DMS 273 (cell line): ENCODE measurements around the gene NKRF.

Experiments used
- DNase-seq: peaks from one replicate; lab custom pipeline; 2025; ENCODE audit not compliant: unreplicated experiment; lab: John Stamatoyannopoulos, UW

The NKRF gene

DNA sequence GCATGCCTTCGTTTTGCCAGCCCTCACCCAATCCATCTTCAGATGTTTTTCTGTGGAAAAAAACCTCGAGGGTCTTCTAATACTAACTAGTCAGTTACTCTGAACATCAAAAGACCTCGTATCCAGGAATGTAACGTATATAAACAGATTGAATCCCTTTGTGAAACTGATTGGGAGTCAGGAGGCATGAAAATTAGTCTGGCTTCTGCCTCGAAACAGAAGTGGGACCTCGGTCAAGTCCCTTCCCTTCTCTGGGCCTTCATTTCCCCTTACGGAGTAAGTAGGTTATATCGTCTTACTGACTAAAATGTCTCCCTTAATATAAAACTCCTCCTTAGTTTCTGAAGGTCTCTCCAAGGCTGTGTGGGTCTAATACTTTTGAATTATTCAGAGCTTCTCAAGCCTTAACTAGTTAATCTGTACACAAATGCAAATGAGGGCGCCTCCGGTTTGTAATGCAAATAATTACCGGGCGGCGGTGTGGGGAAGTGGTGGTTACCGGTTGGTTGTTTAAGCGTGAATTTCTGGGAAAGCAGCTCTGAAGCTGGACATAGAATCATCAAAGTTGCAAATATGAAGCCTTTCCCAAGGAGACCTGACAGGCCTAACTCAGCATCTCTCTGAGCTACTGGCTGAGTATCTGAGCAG lies 11.4 kb upstream of the NKRF start:
- DNase-seq: peak; percentile 56

DNA sequence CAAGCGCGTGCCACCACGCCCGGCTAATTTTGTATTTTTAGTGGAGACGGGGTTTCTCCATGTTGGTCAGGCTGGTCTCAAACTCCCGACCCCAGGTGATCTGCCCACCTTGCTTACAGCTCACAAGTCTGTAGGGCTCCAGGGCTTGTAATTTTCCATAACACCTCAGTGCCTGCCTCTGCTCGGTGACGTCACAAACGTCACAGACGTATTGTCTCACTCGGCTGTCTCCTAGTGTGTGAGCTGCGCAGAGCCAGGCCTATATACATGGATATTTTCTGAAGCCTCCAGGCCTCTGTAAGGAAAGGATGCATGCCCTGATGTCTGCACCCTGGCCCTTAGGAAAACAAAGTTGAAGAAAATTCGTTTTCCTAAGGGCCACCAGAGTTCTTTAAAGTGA lies 8.6 kb upstream of the NKRF start:
- no peak for DNase-seq

DNA sequence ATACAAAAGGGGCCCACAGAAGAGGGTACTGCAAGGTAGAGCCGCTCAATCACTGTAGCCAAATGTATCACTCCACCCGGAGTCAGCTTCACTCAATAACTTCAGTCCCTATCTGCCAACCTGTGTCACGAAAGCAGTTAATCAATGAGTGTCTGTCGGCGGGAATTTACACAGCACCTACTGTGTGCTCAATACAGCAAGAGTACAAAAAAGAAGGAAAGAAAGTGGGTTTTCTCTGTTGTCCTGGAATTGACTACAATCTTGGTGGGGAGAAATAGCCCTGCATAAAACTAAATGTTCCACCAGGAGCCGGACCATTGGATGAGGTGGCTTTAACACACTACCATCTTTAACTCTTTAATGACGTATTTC lies 780 bp upstream of the NKRF start:
- DNase-seq: no peak

DNA sequence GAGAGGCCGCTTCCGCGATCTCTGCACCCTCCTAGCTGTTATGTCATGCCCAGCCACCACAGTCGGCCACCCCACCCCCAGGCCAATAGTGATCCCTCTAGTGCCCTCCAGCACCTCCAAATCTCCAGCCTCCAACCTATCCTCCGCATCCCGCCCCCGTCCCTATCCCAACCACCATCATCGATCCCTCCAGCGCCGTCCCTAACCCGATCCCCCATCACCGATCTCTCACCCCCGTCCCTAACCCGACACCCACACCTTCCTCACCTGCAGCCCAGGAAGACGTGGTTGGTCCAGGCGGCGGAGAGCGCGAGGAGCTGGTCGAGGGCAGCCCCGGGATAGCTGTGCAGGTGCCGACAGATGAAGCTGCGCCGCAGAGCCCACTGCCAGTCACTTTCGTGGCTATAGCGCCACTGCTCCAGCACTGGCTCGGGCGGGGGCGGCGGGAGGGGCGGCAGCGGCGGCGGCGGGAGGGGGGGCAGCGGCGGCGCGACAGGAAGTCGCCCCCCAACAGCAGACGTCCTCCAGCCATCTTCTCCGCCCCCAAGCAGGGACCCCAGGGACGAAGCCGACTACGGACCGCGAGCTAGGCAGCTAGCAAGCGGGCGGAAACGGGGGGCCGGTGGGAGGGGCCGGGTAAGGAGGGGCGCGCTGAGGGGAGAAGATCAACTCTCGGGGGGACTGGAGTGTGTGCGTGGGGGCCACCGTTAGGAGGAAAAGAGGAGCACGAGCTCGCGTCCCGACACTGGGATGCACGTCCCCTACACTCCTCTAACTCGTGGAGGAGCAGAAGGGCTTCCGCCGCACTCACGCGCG lies 552 bp downstream of the NKRF start:
- DNase-seq: peak; percentile 60

DNA sequence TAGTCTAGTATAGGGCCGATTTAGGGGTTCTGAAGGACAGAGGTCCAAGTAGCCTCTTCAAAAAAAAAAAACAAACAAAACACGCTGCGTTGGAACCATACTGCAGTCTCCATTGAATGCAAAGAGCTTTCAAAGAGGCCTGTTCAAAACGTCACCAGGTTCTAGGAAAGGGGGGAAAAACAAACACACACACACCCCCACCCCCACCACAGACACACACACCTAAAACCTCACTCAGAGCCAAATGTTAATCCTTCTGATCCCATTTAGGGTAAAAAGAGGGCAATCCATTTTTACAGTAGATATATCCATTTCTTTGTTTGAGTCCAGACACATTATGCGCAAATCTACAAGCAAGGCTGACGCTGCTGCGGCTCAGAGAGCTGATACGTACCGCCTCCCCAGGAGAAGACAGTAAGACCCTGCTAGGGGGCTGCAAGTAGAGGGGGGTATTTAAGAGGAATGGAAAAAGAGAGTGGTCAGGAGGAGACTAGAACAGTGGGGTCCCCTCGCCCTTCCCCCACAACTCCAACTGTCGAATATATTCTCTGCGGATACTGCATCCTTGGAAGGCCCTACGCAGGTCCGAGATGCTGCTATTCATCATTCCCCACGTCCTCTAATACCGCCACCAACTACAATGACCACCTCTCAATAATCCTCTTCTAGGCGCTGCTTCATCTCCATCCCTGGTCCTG lies 1.3 kb downstream of the NKRF start:
- no peak for DNase-seq

DNA sequence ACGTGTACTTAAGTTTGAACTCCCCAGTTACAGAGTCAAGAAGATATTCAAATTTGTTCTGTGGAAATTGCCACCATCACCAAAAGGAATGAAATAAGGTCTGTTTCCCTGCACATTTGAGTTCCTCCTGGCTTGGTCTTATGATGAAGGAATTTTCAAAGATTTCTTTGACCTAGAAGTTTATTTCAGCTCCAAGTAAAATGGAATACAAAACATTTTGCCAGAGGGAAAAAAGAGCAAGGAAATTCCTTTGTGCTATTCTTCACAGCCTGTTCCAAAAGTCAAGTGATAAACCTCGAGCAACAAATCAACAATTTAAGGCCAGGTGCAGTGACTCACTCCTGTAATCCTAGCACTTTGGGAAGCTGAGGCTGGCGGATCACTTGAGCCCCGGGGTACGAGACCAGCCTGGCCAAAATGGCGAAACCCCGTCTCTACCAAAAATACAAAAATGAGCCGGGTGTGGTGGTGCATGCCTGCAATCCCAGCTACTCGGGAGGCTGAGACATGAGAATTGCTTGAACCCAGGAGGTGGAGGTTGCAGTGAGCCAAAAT lies 3.4 kb downstream of the NKRF start:
- DNase-seq: no peak

DNA sequence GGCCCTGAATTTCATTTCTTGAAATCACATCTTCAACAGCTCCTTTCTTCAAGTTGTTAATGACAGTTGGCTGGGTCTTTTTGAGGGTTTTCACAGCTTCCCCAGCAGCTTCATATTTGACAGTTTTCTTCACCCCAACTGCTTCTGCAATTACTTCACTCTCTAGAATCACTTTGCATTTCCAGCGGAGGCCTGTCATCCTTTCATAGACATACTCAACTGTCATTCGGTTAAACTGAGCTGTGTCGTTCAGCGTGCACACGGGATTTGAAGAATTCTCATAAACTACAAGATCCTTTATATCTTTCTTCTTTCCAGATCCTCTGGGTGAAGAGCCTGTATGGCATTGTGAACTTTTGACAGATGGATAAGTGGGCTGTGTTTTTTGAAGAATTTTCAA lies 16.4 kb downstream of the NKRF start:
- DNase-seq: no peak

DNA sequence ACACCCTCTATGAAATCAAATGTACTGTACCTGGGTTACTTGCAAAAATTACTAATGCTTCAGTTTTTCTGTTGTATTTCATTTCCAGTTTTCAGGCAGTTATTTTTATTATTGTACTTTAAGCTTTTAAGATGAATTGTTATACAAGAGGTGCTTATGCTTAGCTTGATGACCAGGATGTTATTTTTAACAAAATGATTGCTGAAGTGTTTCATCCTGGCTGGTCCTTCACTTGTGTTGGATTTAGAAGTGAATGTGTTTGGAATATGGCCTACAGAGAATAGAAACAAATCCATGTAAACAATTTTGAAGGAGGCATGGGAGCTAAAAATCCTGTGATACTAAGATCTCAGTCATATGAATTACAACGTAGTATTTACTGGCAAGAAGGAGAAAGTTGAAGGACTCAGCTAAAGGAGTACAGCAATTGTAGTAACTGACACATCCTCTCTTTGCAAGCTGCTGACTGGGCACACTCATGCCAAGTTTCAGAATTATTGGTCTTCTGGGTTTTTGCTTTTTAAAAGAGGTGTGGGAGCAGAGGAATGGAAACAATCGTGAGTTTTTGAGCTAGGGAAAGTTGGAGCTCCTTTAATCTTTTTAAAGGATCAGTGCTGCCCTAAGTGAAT lies 22.7 kb downstream of the NKRF start:
- DNase-seq: no peak

DNA sequence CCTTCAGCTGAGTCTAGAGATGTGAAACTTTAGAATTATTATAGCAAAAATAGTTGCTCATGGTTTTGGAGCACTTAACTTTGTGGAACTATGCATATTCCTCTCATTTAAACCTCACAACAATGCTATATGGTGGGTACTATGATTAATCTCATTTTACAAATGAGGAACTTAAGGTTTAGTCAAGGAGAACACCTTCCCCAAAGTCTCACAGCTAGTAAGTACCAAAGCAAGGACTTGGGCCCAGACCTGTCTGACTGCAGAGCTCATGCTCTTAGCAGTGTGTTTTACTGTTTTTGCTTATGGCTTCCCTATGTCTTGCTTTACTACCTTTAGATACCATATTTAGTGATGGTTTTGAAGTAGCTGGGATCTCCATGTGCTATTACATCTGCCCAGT lies 26.8 kb downstream of the NKRF start:
- DNase-seq: no peak

DNA sequence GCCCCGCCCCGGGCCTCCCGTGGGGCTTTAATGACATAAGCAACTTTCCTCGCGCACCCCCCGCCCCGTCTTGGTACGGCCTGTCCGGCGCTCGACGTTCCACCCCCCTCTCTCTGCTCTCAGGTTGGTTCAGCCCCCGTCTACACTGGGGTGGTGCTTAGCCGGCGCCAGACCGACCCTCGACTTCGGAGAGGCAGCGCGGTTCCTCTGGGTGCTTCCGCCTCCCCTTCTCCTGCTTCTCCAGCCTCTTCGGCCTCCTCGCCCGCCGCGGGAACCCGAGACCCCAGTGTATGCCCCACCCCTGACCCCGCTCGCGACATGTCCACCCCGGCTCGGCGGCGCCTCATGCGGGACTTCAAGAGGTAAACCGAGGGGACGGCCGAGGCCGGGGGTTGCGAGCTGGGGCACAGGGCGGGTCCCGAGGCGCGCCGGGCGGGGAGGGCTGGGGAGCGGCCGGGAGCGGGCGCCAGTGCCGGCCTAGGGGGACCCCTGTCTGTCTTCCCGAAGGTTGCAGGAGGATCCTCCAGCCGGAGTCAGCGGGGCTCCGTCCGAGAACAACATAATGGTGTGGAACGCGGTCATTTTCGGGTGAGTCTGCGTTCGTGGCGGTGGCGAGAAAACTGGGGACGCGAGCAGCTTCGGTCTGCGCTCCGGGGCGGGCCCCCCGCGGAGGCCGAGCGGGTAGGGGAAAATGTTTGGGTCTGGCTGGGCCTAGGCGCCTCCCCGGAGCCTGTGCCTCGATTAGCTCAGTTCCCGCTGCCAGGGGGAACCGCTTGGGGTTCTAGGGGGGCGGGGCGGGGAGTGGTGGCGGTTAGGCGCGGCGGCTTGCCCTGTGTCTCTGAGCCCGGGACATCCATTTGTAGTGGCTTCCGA lies 31.6 kb downstream of the NKRF start, which contains the start of gene UBE2A:
TSS of gene UBE2A (plus strand) at position 170 of the 873 bp plus-strand sequence. CDS start at position 319, 149 bp downstream.
- peak; percentile 97 for DNase-seq

DNA sequence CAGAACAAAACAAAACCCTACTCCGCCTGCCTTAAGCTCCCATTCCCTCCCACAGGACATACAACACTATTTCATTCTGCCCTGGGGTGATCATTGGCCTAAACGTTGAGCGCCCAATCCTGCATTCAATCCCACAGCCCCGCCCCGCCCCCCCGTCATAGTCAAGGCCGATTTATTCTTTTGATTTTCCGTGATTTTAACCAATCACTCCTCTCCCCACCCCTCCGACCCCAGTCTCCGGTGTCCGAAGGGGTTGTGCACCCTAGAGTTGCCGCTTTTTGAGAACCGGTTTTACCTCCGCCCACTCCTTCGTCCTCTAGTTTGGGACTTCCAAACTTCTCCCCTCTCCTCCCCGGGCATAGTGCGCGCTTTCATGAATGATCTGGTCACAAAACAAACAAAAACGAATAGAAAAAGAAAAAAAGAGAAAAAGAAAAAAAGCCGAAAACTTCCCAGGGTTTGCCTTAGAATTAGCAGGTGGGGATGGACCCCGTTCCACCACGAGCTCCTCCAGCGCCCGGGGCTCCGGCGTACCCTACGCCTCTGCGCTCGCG lies 32.3 kb downstream of the NKRF start:
- DNase-seq: peak; percentile 67

DNA sequence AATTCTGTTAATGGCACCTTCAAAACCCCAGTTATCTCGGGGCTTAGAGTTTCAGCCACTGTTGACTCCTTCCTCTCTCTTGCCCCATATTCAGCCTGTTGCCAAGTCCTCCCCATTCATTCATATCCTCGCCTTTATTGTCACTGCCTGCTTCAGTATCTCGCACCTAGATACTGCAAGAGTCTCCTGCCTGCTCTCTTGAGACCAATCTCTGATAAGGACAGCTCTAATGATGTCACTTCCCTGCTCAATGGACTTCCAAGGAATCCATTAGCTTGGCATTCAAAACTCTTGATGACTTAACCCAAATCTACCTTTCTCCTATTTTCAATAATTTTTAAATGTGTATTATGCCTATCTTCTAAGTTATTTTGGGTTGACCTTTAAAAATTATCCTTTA lies 33.0 kb downstream of the NKRF start:
- no peak for DNase-seq

DNA sequence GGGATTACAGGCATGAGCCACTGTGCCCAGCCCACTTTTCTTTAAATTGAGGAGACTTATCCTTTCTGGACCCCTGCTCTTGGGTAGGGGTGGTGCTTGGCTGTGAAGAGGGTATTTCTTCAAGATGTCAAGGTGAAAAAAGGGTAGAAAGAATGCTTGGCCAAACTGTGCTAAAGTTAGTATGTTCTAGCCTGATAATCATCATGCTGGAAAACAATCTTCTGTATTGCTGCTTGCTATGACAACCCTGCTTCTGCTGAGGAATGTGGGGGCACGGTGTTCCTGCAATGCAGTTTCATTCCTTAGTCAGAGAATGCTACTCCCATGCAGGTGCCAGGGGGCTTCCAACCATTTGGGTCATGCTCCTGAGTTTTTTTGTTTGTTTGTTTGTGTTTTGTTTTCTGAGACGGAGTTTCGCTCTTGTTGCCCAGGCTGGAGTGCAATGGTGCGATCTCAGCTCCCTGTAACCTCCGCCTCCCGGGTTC lies 35.8 kb downstream of the NKRF start:
- no peak for DNase-seq

DNA sequence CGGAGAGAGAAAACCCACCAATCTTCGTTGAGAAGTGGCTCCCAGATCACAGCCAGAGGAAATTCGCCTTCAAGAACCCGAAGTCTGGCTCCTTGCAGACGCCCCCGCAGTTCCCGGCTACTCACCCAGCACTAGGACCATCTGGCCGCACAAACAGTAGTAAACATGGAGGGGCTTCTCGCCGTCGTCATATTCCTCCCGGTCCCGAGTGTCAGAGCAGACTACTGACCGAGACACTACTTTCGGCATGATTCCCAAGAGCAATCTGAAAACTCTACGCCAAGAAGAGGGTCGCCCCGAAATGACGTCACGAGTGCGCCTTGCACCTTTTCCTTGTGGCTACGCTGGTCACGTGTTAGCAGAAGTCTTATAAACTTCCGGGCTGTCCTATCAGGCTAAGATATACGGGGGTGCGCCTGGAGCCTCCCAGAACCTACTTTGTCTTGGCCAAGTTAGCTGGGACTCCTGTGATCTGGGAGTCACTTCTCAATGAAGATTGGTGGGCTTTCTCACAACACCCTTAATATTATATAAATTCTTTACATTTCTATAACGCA lies 41.0 kb downstream of the NKRF start, which contains the start of gene STEEP1:
TSS of gene STEEP1 (minus strand) at position 303 of the 557 bp plus-strand sequence. CDS start at position 249, 54 bp downstream.
- peak; percentile 98 for DNase-seq

DNA sequence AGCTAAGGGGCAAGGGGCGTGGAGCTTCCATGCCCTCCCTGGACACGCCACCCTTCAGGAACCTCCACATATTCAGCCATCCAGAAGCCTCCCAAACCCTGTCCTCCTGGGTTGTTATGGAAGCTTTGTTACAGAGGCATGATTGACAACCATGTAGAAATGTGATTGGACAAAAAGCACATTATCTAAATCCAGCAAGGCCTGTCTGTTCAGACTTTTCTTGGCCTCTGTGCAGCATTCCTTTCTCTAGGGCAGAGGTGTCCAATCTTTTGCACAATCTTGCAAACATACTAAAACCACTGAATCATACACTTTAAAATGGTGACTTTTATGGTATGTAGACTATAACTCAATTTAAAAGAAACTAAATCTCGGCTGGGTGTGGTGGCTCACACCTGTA lies 53.7 kb downstream of the NKRF start:
- DNase-seq: no peak

DNA sequence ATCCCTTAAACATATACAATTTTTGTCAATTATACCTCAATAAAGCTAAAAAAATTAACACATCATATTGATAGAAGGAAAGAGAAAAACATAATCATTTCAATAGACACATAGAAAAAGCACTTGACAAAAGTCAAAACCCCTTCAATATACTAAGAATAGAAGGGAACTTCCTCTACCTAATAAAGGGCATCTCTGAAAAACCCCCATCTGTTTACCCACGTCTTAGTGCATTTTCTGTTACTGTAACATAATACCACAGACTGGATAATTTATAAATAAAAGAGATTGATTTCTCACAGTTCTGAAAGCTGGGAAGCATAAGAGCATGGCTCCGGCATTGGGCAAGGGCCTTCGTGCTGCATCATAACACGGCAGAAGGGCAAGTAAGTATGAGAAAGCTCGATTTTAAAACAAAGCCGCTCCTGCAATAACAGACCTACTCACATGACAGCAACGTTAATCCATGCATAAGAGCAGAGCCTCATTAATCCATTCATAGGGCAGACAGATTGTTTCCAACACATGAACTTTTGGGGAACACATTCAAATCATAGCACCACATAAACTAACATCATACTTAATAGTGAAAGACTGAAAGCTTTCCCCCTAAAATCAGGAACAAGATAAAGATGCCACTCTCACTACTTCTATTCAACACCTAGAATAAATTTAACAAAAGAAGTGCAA lies 56.8 kb downstream of the NKRF start:
- DNase-seq: peak; percentile 27

DNA sequence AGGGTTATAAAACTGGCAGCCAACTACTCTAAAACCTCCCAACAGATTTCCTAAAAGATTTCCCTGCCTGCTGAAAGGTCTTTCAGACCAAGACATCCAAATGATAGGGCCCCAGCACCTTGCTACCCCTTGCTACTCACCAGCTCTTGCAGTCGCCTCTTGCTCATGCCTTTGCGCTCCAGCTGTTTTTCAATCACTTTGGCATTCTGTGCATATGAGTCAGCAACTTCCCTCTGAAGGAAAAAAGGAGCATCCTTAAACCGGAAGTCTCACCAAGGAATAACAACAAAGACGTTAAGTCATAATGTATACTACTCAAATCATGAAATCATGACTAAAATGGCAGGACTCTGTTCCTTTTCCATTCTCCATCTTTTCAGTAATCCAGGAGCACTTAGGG lies 65.0 kb downstream of the NKRF start:
- no peak for DNase-seq

DNA sequence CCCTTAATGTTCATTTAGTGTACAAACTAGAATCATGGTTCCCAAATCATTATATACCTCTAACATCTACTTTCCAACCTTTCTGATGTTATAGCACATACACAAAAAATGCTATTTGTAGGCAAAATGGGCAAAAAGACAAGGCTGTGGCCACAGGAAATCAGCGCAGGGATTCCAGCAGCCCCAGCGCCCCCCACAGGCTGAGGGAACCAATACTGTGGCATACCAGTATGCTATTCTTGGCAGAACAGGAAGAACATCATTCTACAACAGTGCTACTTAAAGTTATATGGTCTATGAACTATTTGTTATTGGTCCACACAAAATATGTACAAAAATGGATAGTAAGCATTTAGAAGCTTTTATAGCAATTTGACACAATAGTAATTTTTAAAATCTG lies 66.4 kb downstream of the NKRF start:
- DNase-seq: peak; percentile 12
